Gastroesophageal sphincter (tissue), 4 donors: ENCODE data around the gene RPTOR. TPM values are rescaled to one million over a fixed set of nuclear protein-coding genes. Genes with fewer than 3 reads are reported as not detected.

Source experiments
- ATAC-seq: fragments of 150-250 bp; one replicate; pipeline ENCODE4 v1.9.1; 2016; ENCODE audit warnings: mild to moderate bottlenecking, moderate library complexity
- H3K27ac ChIP-seq, 4 donors: fragments of 200-600 bp; sonication (generic) in 3 of 4; 1 replicate in 3 of 4; 2 replicates in 1 of 4; pipeline ENCODE4 v1.5.1; 2016 to 2019
- H3K27me3 ChIP-seq: fragments of 200-600 bp; sonication (generic); one replicate; pipeline ENCODE4 v1.5.1; 2019
- H3K36me3 ChIP-seq, 2 donors: fragments of 200-600 bp; sonication (generic); one replicate each; pipeline ENCODE4 v1.5.1; 2019; ENCODE audit warnings: control low read depth in 1 of 2
- H3K4me1 ChIP-seq, 3 donors: fragments of 200-600 bp; sonication (generic); 1 replicate in 2 of 3; 2 replicates in 1 of 3; pipeline ENCODE4 v1.5.1; 2016 to 2019; ENCODE audit warnings: control low read depth in 2 of 3
- H3K4me3 ChIP-seq, 2 donors: fragments of 200-600 bp; sonication (generic); one replicate each; pipeline ENCODE4 v1.5.1; 2019; ENCODE audit warnings: mild to moderate bottlenecking in 1 of 2, moderate library complexity in 1 of 2
- H3K9me3 ChIP-seq, 3 donors: fragments of 200-600 bp; sonication (generic); one replicate each; pipeline ENCODE4 v1.5.1; 2017 to 2019; ENCODE audit warnings: control low read depth in 2 of 3
- CTCF ChIP-seq, 4 experiments: fragments of 200-600 bp in 2 of 4; fragments of 450-650 bp in 2 of 4; sonication (generic) in 1 of 4; IDR thresholded peaks; one replicate each; pipeline ENCODE4 v1.5.1; 2017 to 2019; ENCODE audit warnings: antibody characterized with exemption in 4 of 4, mild to moderate bottlenecking in 2 of 4, moderate library complexity in 2 of 4
- EP300 ChIP-seq: sonication (generic); formaldehyde crosslinking; IDR thresholded peaks from one replicate; pipeline ENCODE4 v1.6.1; 2017; ENCODE audit warnings: antibody characterized with exemption, mild to moderate bottlenecking
- POLR2A ChIP-seq, 2 donors: fragments of 450-650 bp; IDR thresholded peaks; one replicate each; pipeline ENCODE4 v1.6.1; 2017; ENCODE audit warnings: antibody characterized with exemption in 2 of 2, mild to moderate bottlenecking in 2 of 2, moderate library complexity in 1 of 2
- POLR2AphosphoS5 ChIP-seq: sonication (generic); formaldehyde crosslinking; IDR thresholded peaks from one replicate; pipeline ENCODE4 v1.6.1; 2017; ENCODE audit warnings: antibody characterized with exemption
- WGBS, 2 donors: methylation state at CpG; one replicate each; pipeline ENCODE4 v1.1.5; 2018; ENCODE audit warnings: low coverage in 1 of 2; 5-methylcytosine and 5-hydroxymethylcytosine counted together
- total RNA-seq, 4 donors: library from RNA; depleted of rRNA; stranded (reverse); fragments of >200 nt; gene quantifications; one replicate each; pipeline ENCODE4 v1.1.0, GENCODE V29; 2016

Gene RPTOR
- total RNA-seq, 4 donors from 2014 or later = 25.7 to 56.8 (median 39.7) TPM

DNA sequence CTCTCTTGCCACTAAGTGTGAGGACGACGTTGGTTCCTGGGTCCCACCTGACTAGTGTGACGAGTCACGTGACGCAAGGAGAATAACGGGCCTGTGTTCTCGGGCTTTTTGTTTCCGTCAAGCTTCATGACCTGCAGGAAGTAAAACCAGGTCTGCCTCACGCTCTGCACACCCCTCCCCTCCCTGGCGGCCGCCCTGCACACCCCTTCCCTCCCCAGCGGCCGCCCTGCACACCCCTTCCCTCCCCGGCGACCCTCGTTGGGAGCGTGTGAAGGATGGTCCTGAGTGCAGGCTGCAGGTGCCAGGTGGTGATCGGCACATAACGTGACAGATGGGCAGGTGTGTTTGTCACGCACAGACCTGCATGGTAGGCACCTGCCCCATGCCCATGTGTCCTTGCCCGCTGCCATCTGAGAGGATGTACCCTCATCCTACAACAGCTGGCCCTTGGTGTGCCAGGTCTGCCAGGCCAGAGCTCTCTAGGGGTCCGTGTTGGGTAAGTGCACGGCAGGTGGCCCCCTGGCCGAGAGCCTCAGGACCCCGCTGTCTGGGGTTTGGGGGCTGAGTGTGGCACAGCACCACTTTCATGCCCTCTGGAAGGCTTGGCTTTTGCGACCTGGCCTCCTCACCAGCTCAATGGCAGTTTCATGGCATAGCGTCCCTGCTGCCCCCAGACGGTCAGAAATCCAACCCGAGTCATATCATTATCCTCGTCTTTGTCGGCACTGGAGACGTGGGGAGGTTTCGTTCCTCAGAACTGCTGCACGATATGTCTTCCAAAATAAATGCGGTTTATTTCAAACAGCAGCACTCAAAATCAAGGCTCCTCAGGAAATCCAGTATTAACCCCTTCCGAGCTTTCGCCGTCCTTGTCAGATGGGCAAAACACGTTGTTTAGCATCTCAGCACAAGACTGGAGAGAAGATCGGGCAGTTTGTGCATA, 255.2 kb downstream of the RPTOR start:
- no peaks in the 10 kb centered on the region for H3K27me3 ChIP-seq
- no peak overlapping the region for H3K27ac ChIP-seq
- peaks cover 0 to 10% of the 10 kb centered on the region in 2 donors for H3K36me3 ChIP-seq
- no peak for ATAC-seq
- H3K4me1 ChIP-seq = peaks cover 0 to 19% (median 10%) of the 10 kb centered on the region in 3 donors
- no peak overlapping the region for H3K4me3 ChIP-seq
- 81 to 86% methylated on average over 15 to 19 of the region's 40 CpGs for WGBS, 2 donors
- TF ChIP-seq POLR2AphosphoS5 = no peak
- TF ChIP-seq CTCF (IDR thresholded peaks at IDR 0.05) = no peak
- no peak for TF ChIP-seq EP300
- no peak for TF ChIP-seq POLR2A (IDR thresholded peaks at IDR 0.05)
- H3K9me3 ChIP-seq = no peaks in the 10 kb centered on the region

DNA sequence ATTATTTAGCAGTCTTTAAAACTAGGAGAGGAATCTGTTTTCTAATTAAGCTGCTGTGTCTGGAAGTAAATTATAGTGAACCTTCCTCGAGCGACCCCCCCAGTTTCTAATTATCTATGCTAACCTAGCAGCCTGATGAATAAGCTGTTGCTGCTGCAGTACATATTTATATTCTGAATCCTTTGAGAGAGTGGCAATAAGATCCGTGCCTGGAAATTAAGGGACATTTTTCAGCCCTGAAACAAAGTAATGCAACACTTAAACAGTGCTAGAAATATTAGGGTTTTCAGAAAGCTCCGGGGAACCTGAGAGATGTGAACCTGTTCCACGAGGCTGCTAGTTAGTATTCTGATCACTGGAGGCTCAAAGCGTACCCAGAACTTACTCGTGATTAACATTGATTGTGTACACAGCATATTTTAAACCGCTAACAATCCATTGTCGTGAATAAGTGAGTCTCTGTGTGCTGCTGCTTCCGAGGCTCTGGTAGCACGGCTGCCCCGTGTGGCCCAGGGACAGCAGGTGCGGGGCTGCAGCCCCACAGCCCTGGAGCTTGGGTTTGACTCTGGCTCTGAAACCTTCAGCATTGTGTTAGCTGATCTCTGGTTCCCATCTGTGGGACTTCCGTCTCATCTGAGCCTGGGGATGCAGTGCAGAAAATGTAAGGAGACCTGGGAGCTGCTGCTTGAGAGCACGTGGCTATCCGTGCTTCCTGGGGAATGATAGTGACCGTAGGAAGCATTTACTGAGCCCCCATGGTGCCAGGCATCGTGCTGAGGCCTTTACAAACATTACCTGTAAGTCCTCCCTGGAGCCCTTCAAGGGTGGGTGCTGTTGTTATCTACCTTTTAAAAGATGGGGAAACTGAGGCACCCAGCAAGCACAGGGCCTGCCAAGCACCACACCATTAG, 256.1 kb downstream of the RPTOR start:
- Histone ChIP-seq H3K4me3 (no peak overlapping the region), H3K27ac (no peak overlapping the region), H3K4me1 (peaks cover 0 to 10% (median 4%) of the 10 kb centered on the region in 3 donors), H3K9me3 (no peaks in the 10 kb centered on the region), H3K36me3 (peaks cover 0 to 17% of the 10 kb centered on the region in 2 donors), H3K27me3 (no peaks in the 10 kb centered on the region)
- TF ChIP-seq POLR2A (IDR thresholded peaks at IDR 0.05) (no peak), EP300 (no peak), POLR2AphosphoS5 (no peak), CTCF (IDR thresholded peaks at IDR 0.05) (no peak)
- ATAC-seq = no peak
- 81 to 93% methylated on average over 7 of the region's 18 CpGs for WGBS, 2 donors

DNA sequence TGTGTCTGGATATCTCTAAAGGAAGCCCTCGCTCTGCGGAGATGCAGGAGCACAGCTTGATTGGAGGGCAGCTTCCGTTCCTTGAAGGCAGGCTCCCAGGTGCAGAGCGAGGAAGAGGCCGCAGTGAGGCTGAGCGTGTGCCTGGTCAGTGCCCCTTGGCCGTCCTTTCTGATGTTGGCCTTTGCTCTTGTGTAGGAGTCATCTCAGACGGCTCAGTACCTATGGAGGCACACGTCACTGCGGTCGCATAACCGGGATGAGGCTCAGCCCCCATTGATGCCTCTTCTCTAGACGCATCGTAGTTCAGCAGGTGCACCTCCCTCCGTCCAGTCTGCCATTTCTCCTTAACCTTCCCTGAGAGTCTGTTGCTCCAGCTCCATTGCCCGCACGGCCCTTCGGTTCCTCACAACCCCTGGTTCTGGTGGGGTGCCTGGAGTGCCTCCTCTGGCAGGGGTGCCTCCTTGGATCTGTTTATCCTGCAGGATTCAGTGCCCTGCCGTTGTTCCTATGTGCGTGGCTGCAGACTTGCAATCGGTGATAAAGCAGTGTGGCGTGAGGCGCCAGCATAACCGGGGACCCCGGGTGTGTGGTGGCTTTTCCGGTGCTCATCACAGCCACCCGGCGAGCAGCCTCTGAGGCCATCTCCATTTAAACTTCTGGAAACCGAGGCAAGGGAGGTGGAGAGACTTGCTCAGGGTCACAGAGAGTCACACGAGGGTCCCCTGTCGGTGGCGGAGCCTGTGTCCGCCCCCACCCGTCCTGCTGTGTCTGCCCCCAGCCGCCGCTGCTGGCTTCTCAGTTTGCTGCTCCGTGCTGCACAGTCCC, 258.2 kb downstream of the RPTOR start:
- no peak overlapping the region for H3K27ac ChIP-seq
- 97 to 98% methylated on average over 4 to 16 of the region's 37 CpGs for WGBS, 2 donors
- H3K27me3 ChIP-seq = no peaks in the 10 kb centered on the region
- no peaks in the 10 kb centered on the region for H3K4me1 ChIP-seq
- no peak for ATAC-seq
- H3K9me3 ChIP-seq = peaks cover 0 to 9% (median 0%) of the 10 kb centered on the region in 3 donors
- peaks cover 0 to 18% of the 10 kb centered on the region in 2 donors for H3K36me3 ChIP-seq
- TF ChIP-seq CTCF (IDR thresholded peaks at IDR 0.05) (no peak), POLR2AphosphoS5 (no peak), POLR2A (IDR thresholded peaks at IDR 0.05) (no peak), EP300 (no peak)
- H3K4me3 ChIP-seq = no peak overlapping the region

DNA sequence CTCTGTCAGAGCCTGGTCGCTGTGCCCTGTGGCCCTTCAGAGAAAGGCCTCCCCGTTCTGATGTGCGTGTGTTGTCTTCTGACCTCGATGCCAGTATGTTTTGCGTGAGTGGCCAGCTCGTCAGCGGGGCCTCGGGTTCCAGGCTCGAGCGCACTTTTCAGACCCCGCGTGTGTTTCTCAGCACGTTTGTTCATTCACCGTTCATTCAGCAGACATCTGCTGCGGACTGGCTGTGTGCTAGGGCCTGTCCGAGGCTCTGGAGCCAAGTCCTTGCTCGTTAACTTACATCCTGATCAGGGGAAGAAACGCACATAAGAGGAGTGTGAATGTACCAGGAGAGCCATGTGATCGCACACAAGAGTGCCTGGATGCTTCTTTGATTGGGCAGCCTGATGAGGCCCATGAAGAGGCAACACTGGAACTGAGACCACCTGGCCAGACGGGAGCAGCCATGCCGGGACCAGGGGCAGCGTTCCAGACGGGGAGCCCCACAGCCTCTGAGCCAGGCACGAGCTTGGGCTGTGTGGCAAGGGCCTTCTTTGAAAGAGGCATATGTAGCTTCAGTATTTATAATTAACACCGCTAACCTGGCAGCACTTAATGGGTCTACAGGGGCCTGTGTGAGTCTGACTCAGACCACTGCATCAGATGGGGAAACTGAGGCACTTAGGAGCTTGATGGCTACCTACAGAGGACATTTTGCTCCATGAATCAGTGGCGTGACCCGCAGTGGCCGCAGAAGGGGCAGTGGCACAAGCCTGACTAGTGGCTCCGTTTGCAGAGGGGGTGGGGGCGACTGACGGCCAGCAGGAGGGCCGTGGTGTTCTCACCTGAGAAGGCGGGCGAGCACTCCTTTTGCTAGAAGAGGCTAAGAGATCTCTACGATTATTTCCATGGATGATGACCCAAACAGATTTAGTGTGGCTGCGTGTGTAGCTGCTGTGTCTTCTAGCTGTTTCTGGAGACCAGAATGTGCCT, 259.1 kb downstream of the RPTOR start:
- TF ChIP-seq CTCF (IDR thresholded peaks at IDR 0.05) = no peak
- TF ChIP-seq EP300 = no peak
- TF ChIP-seq POLR2AphosphoS5 = no peak
- no peak for TF ChIP-seq POLR2A (IDR thresholded peaks at IDR 0.05)
- H3K27me3 ChIP-seq = no peaks in the 10 kb centered on the region
- H3K9me3 ChIP-seq = peaks cover 0 to 9% (median 0%) of the 10 kb centered on the region in 3 donors
- H3K4me3 ChIP-seq = no peak overlapping the region
- 90 to 96% methylated on average over 5 to 12 of the region's 36 CpGs for WGBS, 2 donors
- H3K36me3 ChIP-seq = peaks cover 0 to 9% of the 10 kb centered on the region in 2 donors
- no peaks in the 10 kb centered on the region for H3K4me1 ChIP-seq
- no peak overlapping the region for H3K27ac ChIP-seq
- no peak for ATAC-seq
